Left colon (tissue), 2 donors: ENCODE measurements around the gene CADM1. TPM values are rescaled to one million over a fixed set of nuclear protein-coding genes. Genes with fewer than 3 reads are reported as not detected.

Source experiments
- ATAC-seq: fragments of 200-7000 bp; cut with Tn5 transposase; one replicate; pipeline ENCODE4 v1.9.1; 2020; ENCODE audit warnings: mild to moderate bottlenecking, moderate library complexity
- DNase-seq, 2 donors: peaks; one replicate each; pipeline ENCODE4 v3.0.0-alpha.2; 2020
- intact Hi-C, 2 donors: fragments of 100-400 bp; cut with DNase I in 1 of 2; cut with micrococcal nuclease in 1 of 2; formaldehyde crosslinking; loops; one replicate each; pipeline versions ENCODE4 v1.11.2 to v1.14.0; 2022; cut with DNase I, micrococcal nuclease
- total RNA-seq, 2 donors: library from RNA; stranded (reverse); fragmentation: NEBNext Ultra II Directional; extraction: Animal tissue kit (Norgen Biotek cat#: 25700); gene quantifications; one replicate each; pipeline ENCODE4 v1.2.1, GENCODE V29; 2021
- donor health status: DM: no; HTN: no; CAD: no.
- donor health status: DM: yes; HTN: yes; CAD: no.

Gene CADM1
- total RNA-seq, 2 donors from 2014 or later, result 3.8 to 5.8 TPM

DNA sequence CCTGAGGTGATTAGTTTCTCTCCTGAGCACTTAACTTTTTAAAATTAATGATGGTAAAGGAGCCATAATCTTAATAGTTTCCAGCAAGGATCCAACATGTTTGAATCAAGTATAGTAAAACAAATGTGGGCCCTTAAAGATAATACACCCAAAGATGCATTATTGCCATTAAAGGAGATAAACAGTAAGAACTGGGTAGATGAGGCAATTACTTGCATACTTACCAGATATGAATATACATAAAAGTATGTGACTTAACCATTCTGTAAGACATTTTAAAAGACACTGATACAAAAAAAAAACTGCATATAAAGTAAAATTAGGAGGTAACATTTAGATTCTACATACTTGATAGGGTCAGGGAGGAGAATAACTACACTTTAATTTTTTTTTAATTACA lies 48.2 kb downstream of the CADM1 start:
- ATAC-seq (no peak), DNase-seq (no peak)
- intact Hi-C loops, result no loop called here

- intact Hi-C loops, result no loop called here
- ATAC-seq, result no peak
- DNase-seq, result no peak
Observed at GRCh38 chr11:115455613-115456012, 48.6 kb downstream of the CADM1 start.

DNA sequence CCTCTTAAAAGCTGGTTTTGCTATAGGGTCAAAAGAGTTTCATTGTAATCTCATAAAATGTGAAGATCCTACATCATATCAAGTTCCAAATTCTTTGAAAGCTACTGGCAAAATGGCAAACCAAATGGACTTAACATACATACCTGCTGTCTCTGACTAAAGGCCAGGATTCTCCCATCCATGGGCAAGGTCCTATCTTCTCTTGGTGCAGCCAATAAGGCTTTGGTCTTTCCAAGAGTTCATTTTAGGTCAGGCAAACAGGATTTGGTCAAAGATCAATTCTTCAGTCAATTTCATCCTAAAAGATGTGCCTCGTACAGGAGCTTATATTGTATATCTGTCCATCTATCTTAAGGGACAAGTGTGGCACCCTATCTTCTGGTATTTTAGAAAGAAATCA lies 49.7 kb downstream of the CADM1 start:
- ATAC-seq (no peak), DNase-seq (no peak)
- intact Hi-C loops, result no loop called here

- no peak for DNase-seq
- ATAC-seq, result no peak
- intact Hi-C loops, result no loop called here
Observed at GRCh38 chr11:115453693-115454490, 50.3 kb downstream of the CADM1 start.

- ATAC-seq (peak; percentile 90), DNase-seq (no peak)
- intact Hi-C loops, result no loop called here
Observed at GRCh38 chr11:115452241-115452640, 52.0 kb downstream of the CADM1 start.

- intact Hi-C loops, result no loop called here
- no peak for ATAC-seq
- no peak for DNase-seq
Observed at GRCh38 chr11:115450519-115450918, 53.7 kb downstream of the CADM1 start.

DNA sequence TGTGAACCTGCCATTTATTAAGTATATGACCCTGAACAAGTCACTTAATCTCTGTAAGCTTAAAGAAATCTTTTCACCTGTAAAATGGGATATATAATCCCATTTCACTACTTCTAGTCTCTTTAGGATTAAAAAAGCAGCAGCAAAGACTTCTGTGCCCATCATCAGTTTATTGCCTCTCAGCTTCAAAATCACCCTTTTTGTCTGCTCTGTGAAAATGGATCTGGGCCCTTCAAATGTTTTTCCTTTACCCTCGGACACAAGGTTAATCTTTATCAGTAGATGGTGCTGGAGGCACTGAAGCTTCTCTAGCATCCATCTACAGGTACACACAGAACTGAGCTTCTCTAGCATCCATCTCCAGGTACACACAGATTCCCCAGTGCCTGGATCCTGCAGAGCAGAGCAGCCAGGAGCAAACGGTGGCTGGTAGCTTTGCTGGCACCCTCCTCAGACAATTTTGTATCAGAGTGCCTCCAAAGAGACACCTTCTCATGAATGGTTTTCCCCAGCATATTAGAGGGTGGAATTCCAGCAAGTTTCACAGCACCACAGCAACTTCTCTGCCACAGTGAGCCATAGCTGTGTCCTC lies 56.8 kb downstream of the CADM1 start:
- no peak for ATAC-seq
- intact Hi-C loops, result no loop called here
- DNase-seq, result no peak

DNA sequence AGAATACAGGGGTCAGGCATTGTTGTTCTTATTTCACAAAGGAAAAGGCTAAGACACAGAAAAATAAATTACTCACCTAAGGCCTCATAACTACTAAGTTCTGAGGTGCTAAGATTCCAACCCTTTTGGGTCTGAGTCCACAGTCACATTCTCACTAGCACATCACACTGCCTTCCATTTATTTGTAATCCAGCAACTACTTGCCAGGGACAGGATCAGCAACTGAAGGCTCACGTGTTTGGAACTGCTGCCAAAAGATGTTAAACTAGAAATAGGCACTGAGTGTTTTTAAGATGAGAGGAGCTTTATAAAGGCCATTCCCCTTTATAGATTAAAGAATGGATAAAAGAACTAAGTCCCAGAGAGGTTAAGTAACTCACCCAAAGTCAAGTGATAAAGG lies 58.0 kb downstream of the CADM1 start:
- intact Hi-C loops, result no loop called here
- DNase-seq (no peak), ATAC-seq (no peak)

DNA sequence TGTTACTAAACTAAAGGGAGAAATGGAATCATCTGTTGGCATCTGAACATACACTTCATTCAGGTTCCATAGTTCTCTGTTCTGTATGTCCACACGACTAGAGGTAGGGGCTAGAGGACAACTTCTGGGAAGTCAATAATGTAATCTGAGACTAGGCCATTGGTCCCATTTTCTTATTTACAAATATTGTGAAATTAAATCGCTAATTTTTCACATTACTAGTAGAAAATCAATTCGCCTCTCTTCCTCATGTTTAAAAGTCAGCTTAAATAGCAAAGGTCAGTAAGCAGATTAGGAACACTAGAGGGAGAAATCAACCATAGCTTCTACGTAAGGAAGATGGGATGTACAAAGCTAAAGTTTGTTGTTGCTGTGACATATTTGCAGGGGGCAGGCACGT lies 59.7 kb downstream of the CADM1 start:
- intact Hi-C loops, result no loop called here
- no peak for ATAC-seq
- no peak for DNase-seq

- ATAC-seq (no peak), DNase-seq (no peak)
- intact Hi-C loops, result no loop called here
Observed at GRCh38 chr11:115439969-115440540, 64.2 kb downstream of the CADM1 start.

DNA sequence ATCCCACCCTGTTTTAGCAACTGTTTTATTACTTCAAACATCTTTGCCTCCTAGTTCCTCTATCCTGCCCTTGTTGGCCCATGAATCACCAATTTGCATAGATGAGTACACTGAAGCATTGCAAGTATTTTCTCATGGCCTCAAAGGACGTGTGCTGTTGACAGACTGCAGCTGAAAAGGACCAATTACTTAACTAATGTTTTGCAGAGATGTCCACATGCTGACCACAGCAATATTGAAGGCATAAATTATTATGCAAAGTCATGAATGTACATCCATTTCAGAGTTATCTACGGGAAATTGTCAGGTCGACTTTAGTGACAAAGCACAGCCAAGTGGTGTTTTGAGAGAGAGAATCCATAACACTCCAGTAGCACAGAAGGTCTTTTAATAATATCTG lies 64.8 kb downstream of the CADM1 start:
- no peak for ATAC-seq

DNA sequence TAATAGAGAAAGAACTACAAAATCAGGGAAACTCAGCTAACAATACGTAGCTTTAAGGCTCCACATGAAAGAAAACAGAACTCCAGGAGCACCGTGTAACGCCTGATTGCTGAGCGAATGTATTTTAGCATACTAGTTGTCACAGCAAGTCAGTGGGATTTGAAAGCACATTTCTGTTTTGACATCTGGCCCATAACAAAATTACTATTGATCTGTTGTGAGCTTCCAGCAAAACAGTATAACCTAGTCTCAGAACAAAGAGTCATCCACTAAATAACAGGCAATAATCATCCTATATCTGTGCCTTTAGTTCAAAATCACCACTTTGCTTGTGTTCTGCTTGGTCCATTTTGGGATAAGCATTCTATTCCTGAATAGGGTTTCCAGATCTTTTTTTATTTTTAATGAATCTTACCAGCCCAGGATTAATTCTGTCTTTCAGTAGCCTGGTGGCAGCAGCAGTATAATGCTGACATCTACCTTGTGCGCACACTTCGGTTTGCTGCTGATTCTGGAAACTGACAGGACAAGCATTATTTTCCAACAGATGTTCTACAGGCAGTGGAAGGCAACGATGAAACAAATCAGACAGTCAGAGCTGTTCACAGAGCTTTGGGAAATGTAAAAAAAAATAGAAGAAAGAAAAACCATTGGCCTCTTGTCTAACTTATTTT lies 66.2 kb downstream of the CADM1 start:
- DNase-seq (no peak), ATAC-seq (no peak)
- intact Hi-C loops, result no loop called here

More for the DNA sequence above, 64.8 kb downstream of the CADM1 start:
- intact Hi-C loops, result no loop called here
- no peak for DNase-seq

DNA sequence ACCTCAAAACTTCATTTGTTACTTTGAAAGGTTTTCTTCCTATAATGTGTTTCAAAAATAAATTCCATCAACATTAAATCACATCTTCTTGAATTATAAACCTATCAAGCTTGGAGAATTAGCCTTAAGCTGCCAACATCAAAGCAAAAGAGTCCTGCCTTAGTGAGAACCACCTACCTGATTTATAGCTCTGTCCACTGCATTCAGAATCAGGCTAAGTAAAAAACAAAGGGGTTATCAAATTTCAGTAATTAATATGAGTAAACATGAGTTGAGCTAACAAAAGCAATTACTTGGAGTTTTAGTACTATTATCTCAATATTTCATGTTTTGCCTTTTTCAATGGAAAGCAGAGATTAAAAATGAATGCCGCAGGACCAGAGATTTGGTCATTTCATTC lies 73.9 kb downstream of the CADM1 start:
- ATAC-seq, result no peak
- intact Hi-C loops, result no loop called here

GRCh38 chr11:115428306-115428705 lies 75.9 kb downstream of the CADM1 start:
- intact Hi-C loops, result no loop called here
- DNase-seq (no peak), ATAC-seq (no peak)

More for the DNA sequence above, 73.9 kb downstream of the CADM1 start:
- no peak for DNase-seq

DNA sequence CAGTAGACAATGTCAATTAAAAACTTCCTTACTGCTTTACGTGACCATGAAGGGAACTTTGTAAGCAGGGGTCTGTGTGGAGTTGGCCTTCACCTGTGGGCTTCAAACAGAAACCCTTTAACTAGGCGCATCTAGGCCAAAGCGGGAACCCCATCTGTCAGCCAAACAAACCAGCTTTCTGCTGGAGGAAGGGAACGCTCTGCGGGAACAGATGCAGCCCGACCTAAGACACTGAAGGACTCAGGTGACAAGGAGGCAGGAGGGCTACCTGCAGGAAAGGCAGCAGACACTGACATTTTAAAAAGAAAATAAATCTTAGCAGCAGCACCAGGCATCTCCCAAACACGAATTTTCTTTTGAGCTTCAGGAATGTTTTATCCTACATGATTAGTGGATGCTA lies 78.4 kb downstream of the CADM1 start:
- DNase-seq (no peak), ATAC-seq (no peak)
- intact Hi-C loops, result no loop called here

GRCh38 chr11:115425250-115425649 lies 79.0 kb downstream of the CADM1 start:
- no peak for DNase-seq
- ATAC-seq, result no peak
- intact Hi-C loops, result no loop called here

DNA sequence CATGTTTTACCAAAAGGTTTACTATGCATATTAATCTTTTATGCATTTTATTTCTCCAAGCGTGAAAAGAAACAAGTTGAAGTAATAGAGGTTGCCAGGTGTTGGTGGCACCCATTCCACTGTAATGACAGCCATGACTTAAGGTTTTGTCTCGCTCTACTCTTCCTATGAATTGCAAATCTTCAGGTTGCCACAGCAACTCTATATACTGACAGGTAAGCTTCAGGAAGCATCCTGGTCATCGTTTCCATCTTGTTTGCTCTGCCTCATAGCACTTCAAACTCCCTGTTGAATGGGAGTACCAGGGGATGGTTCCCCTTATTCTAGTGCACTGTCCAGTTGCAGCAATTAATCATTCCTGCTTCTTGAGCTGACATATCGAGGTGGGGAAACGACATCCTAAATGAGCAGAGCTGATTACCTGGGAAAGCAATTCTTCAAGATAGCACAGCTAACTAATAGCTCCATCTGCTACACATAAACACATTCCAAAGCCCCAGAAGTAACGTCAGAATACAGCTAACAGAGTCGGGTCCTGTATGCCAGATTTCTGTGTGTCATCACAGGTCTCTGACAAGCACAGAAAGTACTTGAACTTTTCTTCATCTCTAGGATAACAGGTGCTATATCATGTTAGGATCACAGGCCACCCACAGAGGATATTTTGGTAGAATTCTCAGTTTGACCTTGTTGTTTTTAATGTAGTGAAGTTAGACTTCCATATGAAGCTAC lies 80.3 kb downstream of the CADM1 start:
- DNase-seq (no peak), ATAC-seq (no peak)
- intact Hi-C loops, result no loop called here

DNA sequence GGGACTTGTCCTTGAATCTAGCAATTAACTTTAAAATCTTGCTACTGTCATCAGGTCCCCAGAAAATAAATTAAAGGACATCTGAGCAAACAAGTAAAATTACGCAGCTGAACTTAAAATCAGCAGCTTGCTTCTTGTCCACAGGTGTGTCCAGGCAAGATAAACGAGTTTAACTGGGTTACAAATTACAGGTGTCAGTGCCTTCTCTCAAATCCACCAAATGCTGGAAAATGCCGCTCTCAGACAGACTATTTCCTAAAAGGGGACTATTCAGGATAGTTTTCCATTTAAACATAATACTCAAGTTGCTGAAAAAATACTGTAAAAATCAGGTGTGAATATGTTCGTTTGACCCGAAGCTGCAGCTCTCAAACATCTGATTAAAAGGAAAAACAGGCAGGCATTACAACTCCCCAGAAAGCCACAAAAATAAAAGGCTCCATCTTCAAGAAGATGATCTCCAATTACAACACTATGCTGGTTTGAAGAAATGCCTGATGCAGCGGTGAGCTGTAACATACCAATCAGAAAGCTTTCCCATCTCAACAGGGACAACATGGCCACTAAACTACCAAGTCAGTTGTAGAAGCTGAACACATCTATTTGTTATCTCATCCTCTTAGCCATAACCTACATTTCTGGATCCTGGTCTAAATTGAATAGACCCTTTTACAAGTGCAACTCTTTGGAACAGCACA lies 82.1 kb downstream of the CADM1 start:
- intact Hi-C loops, result no loop called here
- ATAC-seq (no peak), DNase-seq (no peak)
